LoVo (cell line): ENCODE data around the gene SH3BP2.
"Not testable (repeated sequence)": the region's sequence is repeated elsewhere in the genome, so short reads cannot be mapped to it uniquely, and the experiment has no call there.

Experiments
- DNase-seq: peaks from one replicate; pipeline ENCODE4 v3.0.0-alpha.2; 2016; ENCODE audit warnings: low spot score

SH3BP2 gene

GRCh38 chr4:2762486-2763370 is 30.2 kb upstream of the SH3BP2 start:
- not testable (repeated sequence) for DNase-seq

GRCh38 chr4:2763511-2763967 is 29.3 kb upstream of the SH3BP2 start:
- no peak for DNase-seq

GRCh38 chr4:2765832-2766526 is 26.9 kb upstream of the SH3BP2 start:
- DNase-seq, result no peak

GRCh38 chr4:2767046-2767704 is 25.7 kb upstream of the SH3BP2 start:
- no peak for DNase-seq

GRCh38 chr4:2767705-2768074 is 25.2 kb upstream of the SH3BP2 start:
- DNase-seq, result no peak

GRCh38 chr4:2768124-2768523 is 24.8 kb upstream of the SH3BP2 start:
- DNase-seq, result no peak

GRCh38 chr4:2768921-2769336 is 24.0 kb upstream of the SH3BP2 start:
- DNase-seq, result no peak

- no peak for DNase-seq
Measured at GRCh38 chr4:2771264-2771663, 21.6 kb upstream of the SH3BP2 start.

- DNase-seq, result not testable (repeated sequence)
Measured at GRCh38 chr4:2780643-2781042, 12.2 kb upstream of the SH3BP2 start.

- DNase-seq, result no peak
Measured at GRCh38 chr4:2781911-2782310, 11.0 kb upstream of the SH3BP2 start.

- DNase-seq, result no peak
Measured at GRCh38 chr4:2783790-2784189, 9.1 kb upstream of the SH3BP2 start.

- no peak for DNase-seq
Measured at GRCh38 chr4:2785613-2786012, 7.3 kb upstream of the SH3BP2 start.

- no peak for DNase-seq
Measured at GRCh38 chr4:2786152-2786671, 6.7 kb upstream of the SH3BP2 start.

GRCh38 chr4:2786794-2787229 is 6.1 kb upstream of the SH3BP2 start:
- no peak for DNase-seq

GRCh38 chr4:2787230-2788100 is 5.4 kb upstream of the SH3BP2 start:
- DNase-seq, result no peak

GRCh38 chr4:2788101-2788500 is 4.8 kb upstream of the SH3BP2 start:
- no peak for DNase-seq

GRCh38 chr4:2788532-2789103 is 4.3 kb upstream of the SH3BP2 start:
- DNase-seq, result no peak

GRCh38 chr4:2789351-2789750 is 3.5 kb upstream of the SH3BP2 start:
- no peak for DNase-seq

GRCh38 chr4:2789793-2790582 is 2.9 kb upstream of the SH3BP2 start:
- no peak for DNase-seq
